ENCODE results near the gene UFL1.
"Not testable (repeated sequence)": the region's sequence is repeated elsewhere in the genome, so short reads cannot be mapped to it uniquely, and the experiment has no call there.

Gene UFL1

DNA sequence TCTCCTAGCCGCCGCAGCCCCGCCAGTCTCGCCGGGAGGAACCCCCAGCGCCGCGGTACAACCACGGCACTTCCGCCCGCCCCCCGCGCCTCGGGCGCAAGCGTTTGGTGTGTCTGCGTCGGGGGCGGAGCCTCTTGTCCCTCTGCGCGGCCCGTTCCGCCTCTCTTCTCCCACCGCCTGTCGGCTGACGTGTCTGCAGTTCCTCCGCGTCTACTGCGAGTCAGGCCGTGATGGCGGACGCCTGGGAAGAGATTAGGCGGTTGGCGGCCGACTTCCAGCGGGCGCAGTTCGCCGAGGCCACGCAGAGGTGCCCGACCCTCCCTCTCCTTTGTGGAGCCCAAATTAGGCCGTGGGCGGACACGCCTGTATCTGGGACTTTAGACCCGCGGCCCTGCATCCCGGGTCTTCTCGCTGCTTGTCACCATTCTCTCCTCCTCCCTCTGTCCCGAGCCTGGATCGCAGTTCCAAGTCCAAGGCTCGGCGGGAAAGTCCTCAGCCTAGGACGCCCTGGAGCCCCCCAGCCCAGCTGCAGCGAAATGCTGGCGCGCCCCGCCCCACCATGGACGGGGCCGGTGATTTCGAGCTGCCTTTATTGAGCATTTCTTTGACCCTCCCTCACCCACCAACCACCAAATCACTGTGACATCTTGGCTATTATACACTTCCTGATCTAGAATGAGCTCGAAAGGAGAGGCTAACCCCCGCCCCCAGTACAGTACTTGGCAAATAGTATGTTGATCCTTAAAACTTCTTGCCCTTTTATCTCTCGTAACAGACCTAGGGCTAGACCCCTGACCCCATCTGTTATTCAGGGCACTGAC is at the start of gene UFL1:
Gene UFL1 (plus strand): TSS at position 163 of the 821 bp plus-strand sequence. CDS start 68 bp downstream, at position 231.
- peak; percentile 84 to 93 for DNase-seq (ENCODE audit: low read depth in 2 of 2, low spot score in 1 of 2)

DNA sequence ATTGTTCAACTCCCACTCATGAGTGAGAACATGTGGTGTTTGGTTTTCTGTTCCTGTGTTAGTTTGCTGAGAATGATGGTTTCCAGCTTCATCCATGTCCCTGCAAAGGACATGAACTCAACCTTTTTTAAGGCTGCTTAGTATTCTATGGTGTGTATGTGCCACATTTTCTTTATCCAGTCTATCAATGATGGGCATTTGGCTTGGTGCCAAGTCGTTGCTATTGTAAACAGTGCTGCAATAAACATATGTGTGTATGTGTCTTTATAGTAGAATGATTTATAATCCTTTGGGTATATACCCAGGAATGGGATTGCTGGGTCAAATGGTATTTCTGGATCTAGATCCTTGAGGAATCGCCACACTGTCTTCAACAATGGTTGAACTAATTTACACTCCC is 49.3 kb upstream of the UFL1 start:
- not testable (repeated sequence) for DNase-seq (ENCODE audit: low read depth in 2 of 2, low spot score in 1 of 2)

- DNase-seq (ENCODE audit: low read depth in 2 of 2, low spot score in 1 of 2): no peak
Observed at GRCh38 chr6:96478695-96479094, 42.9 kb upstream of the UFL1 start.

- no peak for DNase-seq (ENCODE audit: low read depth in 2 of 2, low spot score in 1 of 2)
Observed at GRCh38 chr6:96491926-96492325, 29.7 kb upstream of the UFL1 start.

GRCh38 chr6:96499781-96500180 is 21.8 kb upstream of the UFL1 start:
- DNase-seq (ENCODE audit: low read depth in 2 of 2, low spot score in 1 of 2): peak in 1 of 2 donors; percentile 27

- DNase-seq (ENCODE audit: low read depth in 2 of 2, low spot score in 1 of 2): no peak
Observed at GRCh38 chr6:96502915-96503314, 18.7 kb upstream of the UFL1 start.

- no peak for DNase-seq (ENCODE audit: low read depth in 2 of 2, low spot score in 1 of 2)
Observed at GRCh38 chr6:96505363-96505762, 16.2 kb upstream of the UFL1 start.

DNA sequence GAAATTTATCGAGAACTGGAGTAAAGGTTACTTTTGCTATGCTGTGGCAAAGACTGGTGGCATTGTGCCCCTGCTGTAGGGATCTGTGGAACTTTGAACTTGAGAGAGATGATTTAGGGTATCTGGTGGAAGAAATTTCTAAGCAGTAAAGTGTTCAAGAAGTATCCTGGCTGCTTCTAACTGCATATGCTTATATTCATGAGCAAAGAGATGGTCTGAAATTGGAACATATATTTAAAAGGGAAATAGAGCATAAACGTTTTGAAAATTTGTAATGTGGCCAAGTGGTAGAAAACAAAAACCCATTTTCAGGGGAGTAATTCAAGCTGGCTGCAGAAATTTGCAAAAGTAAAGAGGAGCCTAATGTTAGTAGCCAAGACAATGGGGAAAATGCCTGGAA is 12.3 kb upstream of the UFL1 start:
- DNase-seq (ENCODE audit: low read depth in 2 of 2, low spot score in 1 of 2): no peak

GRCh38 chr6:96520171-96521115 is 1.2 kb upstream of the UFL1 start:
- DNase-seq (ENCODE audit: low read depth in 2 of 2, low spot score in 1 of 2): no peak

- DNase-seq (ENCODE audit: low read depth in 2 of 2, low spot score in 1 of 2): no peak
Observed at GRCh38 chr6:96521306-96521643, 331 bp upstream of the UFL1 start.

DNA sequence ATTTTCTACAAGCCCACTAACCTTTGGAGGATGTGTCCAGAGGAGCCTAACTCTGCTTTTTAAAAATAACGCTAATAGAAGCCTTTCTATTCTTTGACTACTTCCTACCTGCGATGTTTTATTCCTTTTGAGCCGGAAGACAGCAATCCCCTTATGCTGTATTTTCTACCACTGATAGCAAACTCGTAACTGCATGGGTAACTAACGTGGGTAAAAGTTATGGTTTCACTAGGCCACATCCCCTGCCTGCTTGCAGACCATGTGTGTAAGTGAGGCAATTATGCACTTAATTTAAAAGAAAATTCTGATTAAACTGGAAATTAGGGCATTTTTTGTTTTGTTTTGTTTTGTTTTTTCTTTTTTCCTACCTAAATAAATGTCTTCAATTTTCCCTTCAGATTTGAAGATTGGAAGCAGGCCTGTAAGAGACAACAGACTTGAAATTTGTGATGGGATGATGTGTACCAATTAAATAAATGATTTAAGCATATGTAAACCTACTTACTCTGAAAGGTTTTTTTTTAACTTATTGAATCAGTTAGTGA is 931 bp downstream of the UFL1 start:
- DNase-seq (ENCODE audit: low read depth in 2 of 2, low spot score in 1 of 2): no peak

- DNase-seq (ENCODE audit: low read depth in 2 of 2, low spot score in 1 of 2): no peak
Observed at GRCh38 chr6:96528193-96528592, 6.6 kb downstream of the UFL1 start.

- no peak for DNase-seq (ENCODE audit: low read depth in 2 of 2, low spot score in 1 of 2)
Observed at GRCh38 chr6:96532399-96532798, 10.8 kb downstream of the UFL1 start.

DNA sequence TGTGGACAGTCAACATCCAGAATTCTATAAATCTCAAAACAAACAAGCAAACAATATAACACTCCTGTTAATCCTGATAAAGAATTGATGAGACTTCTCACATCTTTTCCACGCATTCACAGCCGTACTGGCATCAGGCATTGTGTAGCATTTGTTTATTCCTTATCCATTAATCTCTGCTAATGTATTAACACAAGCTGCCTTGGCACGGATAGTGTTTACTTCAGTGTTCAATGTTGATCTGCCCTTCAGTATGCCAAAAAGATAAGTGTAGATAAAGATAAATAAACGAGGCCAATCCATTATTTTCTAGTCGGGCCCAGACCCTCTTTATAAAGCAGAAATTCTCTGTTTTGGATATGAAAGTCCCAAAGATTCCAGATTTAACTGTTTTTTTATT is 16.1 kb downstream of the UFL1 start:
- no peak for DNase-seq (ENCODE audit: low read depth in 2 of 2, low spot score in 1 of 2)

- no peak for DNase-seq (ENCODE audit: low read depth in 2 of 2, low spot score in 1 of 2)
Observed at GRCh38 chr6:96542702-96543101, 21.1 kb downstream of the UFL1 start.

DNA sequence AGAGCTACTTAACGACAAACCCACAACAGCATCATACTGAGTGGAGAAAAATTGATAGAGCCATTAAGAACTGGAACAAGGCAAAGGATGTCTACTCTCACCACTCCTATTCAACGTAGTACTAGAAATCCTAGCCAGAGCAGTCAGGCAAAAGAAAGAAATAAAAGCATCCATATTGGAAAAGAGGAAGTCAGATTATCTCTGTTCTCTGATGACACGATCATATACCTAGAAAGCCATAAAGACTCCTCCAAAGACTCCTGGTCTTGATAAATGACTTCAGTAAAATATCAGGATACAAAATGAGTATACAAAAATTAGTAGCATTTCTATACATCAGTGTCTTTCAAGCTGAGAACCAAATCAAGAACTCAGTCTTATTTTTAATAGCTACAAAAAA is 24.3 kb downstream of the UFL1 start:
- no peak for DNase-seq (ENCODE audit: low read depth in 2 of 2, low spot score in 1 of 2)

- DNase-seq (ENCODE audit: low read depth in 2 of 2, low spot score in 1 of 2): no peak
Observed at GRCh38 chr6:96547654-96548053, 26.0 kb downstream of the UFL1 start.

DNA sequence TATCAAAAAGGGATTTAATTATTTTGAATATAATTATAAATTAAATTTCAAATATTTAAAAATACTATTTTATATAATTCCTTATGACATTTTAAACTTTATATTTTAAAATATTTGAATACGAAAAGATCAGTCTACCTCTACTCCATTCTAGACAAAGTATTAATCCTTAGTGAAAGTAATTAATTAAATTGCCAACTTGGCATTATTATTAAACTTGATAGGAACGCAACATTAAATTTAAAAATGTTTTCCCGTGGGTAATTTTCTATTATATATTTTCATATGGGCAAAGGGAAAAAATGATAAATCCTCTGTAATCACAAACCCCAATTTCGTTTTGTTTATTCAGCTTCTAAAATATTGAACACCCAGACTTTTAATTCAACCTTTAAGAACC is 33.0 kb downstream of the UFL1 start:
- no peak for DNase-seq (ENCODE audit: low read depth in 2 of 2, low spot score in 1 of 2)

DNA sequence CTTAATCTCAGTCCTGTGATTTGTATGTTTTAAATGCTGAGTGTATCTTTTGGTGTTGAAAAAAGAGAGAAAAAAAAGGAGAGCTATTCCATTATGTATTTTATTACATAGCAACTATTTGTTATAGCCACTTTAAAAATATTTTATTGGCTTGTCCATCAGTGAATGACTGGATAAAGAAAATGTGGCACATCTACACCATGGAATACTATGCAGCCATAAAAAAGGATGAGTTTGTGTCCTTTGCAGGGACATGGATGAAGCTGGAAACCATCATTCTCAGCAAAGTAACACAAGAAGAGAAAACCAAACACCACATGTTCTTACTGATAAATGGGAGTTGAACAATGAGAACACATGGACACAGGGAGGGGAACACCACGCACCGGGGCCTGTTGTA is 38.1 kb downstream of the UFL1 start:
- DNase-seq (ENCODE audit: low read depth in 2 of 2, low spot score in 1 of 2): not testable (repeated sequence)

- no peak for DNase-seq (ENCODE audit: low read depth in 2 of 2, low spot score in 1 of 2)
Observed at GRCh38 chr6:96562886-96563285, 41.3 kb downstream of the UFL1 start, which contains the start of gene FHL5. TSS of gene FHL5 (plus strand) at chr6:96563128. CDS start at chr6:96603614, 40,486 bp downstream.

DNA sequence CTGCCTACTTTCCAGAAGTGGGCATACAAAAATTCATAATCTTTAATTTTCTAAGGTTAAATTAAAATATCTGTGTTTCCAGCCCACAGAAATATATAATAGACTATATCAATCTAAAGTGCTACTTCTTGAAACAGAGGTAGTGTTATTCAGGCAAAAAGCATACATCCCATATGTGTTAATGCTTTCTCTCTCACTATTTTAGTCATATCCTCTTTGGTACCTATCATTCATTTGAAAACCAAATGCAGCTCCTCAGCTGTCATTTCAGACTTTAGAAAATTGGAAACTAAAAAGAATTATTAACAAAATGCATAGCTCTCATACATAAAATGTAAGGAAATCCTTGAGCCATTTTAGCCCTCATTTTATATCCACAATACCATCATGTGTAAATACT is 42.2 kb downstream of the UFL1 start:
- no peak for DNase-seq (ENCODE audit: low read depth in 2 of 2, low spot score in 1 of 2)

- no peak for DNase-seq (ENCODE audit: low read depth in 2 of 2, low spot score in 1 of 2)
Observed at GRCh38 chr6:96570053-96570452, 48.4 kb downstream of the UFL1 start.

Measured in stimulated activated CD8-positive, alpha-beta memory T cell treated with anti-CD3 and anti-CD28 coated beads, Interleukin-4, amount 100 ng/mL, for 4 hours (primary cell).